ENCODE results near the gene ARHGEF1.
"Not testable (repeated sequence)": the region's sequence is repeated elsewhere in the genome, so short reads cannot be mapped to it uniquely, and the experiment has no call there.

ARHGEF1 gene

DNA sequence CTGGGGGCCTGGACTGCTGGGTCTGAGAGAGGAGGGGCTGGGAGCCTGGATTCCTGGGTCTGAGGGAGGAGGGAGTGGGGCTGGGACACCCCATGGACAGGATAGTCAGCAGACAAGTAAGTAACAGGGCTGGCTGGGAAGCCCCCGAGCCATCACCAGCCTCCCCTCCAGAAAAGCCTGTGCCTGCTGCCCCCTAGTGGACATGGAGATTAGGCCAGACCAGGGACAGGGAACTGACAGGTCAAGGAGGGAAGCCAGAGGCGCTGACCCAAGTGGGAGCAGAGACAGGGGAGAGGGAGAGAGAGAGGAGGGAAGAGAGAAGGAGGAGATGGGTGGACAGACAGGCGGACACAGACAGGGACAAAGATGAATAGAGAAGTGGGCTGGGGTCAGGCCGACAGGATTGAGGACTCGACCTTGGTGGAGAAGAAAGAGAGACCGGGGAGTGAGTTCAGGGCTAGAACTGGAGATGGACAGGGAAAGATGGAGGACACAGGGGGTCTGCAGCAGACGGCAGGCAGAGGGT, 51.9 kb downstream of the ARHGEF1 start:
- peak; percentile 94 for DNase-seq (ENCODE audit: low spot score)
- TF ChIP-seq, protein P1, sequence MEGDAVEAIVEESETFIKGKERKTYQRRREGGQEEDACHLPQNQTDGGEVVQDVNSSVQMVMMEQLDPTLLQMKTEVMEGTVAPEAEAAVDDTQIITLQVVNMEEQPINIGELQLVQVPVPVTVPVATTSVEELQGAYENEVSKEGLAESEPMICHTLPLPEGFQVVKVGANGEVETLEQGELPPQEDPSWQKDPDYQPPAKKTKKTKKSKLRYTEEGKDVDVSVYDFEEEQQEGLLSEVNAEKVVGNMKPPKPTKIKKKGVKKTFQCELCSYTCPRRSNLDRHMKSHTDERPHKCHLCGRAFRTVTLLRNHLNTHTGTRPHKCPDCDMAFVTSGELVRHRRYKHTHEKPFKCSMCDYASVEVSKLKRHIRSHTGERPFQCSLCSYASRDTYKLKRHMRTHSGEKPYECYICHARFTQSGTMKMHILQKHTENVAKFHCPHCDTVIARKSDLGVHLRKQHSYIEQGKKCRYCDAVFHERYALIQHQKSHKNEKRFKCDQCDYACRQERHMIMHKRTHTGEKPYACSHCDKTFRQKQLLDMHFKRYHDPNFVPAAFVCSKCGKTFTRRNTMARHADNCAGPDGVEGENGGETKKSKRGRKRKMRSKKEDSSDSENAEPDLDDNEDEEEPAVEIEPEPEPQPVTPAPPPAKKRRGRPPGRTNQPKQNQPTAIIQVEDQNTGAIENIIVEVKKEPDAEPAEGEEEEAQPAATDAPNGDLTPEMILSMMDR (IDR thresholded peaks at IDR 0.05; ENCODE audit: extremely low read depth, missing control alignments): peak; percentile 82

DNA sequence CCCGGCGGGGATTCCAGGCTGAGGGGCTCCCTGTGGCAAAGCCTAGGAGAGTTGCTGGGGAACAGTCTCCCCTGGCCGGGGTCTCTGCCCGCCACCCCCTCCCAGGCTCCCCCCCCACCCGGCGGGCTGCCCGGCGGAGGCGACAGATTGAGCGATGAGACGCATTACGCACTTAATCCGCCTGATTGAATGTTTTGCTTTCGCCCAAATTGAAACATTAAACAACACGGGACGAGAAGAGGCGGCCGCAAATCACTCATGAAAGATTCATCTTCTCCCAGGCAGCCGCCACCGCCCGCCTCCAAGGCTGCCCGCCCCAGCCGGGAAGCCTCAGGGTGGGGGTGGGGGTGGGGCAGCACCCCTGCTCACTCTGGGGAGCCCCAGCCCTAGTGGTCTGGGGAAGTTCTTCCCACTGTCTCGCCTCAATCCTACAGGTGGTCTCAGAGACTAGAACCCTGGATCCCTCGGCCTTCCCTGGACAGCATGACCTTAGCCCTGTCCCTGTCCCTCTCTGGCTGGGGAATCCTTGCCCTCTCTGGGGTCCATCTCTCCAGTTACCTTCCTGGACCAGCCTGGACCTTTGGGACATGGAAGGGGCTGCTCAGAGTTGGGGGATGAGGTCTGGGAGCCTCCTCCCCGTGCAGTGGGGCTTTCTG, 52.9 kb downstream of the ARHGEF1 start:
- DNase-seq (ENCODE audit: low spot score): no peak

DNA sequence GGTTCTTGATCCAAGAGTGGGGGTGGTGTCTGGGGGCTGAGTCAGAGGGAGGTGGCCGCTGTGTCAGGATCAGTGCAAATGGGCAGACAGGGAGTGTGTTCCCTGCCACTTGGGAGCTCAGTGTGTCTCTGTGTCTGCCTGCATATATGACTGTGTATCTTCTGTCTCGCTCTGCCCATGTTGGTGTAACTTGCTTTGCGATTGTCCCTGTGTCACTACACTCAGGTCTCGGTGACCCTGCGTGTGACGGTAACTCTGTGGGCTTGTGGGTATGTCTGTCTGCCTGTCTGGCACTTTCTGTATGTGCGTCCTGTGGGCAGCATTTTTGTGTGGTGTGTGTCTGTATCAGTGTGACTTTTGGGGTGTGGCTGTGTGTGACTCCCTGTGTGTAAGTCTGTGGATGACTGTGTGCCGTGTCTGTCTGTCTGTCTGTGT, 53.4 kb downstream of the ARHGEF1 start:
- TF ChIP-seq, protein P1 (IDR thresholded peaks at IDR 0.05; ENCODE audit: extremely low read depth, missing control alignments): no peak
- peak; percentile 26 for DNase-seq (ENCODE audit: low spot score)

More for the DNA sequence above, 52.9 kb downstream of the ARHGEF1 start:
- TF ChIP-seq, protein P1 (IDR thresholded peaks at IDR 0.05; ENCODE audit: extremely low read depth, missing control alignments): no peak

DNA sequence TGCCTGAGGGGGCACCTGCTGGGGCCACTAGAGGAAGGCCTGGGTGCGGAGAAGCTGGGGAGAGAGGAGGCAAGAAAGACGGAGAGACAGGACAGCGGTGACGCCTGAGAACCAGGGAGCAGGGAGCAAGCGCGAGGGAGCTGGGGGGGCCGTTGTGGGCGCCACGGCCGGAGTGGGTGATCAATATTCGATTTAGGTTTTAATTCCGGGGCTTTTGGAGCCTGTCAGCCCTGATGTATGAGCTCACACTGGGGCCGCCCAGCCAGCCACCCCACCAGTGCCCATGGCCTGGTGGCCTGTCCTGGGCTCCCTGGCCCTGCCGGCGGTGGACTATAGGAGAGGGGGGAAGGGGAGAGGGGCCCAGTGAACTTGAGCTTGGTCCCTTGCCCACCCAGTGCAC, 54.0 kb downstream of the ARHGEF1 start:
- TF ChIP-seq, protein P1 (IDR thresholded peaks at IDR 0.05; ENCODE audit: extremely low read depth, missing control alignments): no peak
- no peak for DNase-seq (ENCODE audit: low spot score)

DNA sequence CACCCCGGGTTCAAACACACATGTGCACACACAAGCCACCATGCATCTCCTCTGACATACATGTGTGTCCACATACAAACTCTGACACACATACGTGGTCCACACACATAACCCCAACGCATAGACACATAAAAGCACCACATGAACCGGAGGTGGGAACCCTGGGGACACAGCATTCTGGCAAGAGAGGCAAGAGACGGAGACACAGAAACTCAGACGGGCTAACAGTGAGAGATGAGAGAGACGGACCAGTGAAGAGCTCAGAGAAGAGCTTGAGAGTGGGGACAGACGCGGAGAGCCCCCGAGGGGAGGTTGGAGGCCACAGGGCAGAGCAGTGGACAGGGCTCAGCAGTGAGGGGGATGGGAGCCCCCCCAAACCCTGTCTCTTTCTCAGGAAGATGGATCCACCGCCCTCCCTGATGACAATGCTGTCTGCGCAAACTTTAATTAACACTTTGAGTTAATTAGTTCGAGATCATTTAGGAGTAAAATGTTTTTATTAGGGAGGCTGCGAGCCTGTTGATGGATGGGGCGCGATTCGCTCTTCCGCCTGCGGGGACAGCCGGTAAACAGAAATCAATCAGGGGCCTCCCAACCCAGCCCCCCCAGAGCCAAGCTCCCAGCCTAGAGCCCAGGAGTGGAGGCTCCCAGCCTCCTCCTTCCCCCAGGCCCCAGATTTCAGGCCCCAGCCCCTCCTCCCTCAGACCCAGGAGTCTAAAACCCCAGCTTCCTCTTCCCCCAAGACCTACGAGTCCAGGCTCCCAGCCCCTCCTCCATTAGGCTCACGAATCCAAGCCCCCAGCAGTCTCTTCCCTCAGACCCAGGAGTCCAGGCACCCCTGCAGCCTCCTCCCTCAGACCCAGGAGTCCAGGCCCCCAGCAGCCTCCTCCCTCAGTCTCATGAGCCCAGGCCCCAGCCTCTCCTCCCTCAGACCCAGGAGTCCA, 54.8 kb downstream of the ARHGEF1 start:
- DNase-seq (ENCODE audit: low spot score): no peak
- TF ChIP-seq, protein P1 (IDR thresholded peaks at IDR 0.05; ENCODE audit: extremely low read depth, missing control alignments): no peak

DNA sequence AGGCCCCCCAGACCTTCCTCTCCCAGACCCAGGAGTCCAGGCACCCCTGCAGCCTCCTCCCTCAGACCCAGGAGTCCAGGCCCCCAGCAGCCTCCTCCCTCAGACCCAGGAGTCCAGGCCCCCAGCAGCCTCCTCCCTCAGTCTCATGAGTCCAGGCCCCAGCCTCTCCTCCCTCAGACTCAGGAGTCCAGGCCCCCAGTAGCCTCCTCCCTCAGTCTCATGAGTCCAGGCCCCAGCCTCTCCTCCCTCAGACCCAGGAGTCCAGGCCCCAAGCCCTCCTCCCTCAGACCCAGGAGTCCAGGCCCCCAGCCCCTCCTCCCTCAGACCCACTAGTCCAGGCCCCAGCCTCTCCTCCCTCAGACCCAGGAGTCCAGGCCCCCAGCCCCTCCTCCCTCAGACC, 56.2 kb downstream of the ARHGEF1 start:
- DNase-seq (ENCODE audit: low spot score): not testable (repeated sequence)

DNA sequence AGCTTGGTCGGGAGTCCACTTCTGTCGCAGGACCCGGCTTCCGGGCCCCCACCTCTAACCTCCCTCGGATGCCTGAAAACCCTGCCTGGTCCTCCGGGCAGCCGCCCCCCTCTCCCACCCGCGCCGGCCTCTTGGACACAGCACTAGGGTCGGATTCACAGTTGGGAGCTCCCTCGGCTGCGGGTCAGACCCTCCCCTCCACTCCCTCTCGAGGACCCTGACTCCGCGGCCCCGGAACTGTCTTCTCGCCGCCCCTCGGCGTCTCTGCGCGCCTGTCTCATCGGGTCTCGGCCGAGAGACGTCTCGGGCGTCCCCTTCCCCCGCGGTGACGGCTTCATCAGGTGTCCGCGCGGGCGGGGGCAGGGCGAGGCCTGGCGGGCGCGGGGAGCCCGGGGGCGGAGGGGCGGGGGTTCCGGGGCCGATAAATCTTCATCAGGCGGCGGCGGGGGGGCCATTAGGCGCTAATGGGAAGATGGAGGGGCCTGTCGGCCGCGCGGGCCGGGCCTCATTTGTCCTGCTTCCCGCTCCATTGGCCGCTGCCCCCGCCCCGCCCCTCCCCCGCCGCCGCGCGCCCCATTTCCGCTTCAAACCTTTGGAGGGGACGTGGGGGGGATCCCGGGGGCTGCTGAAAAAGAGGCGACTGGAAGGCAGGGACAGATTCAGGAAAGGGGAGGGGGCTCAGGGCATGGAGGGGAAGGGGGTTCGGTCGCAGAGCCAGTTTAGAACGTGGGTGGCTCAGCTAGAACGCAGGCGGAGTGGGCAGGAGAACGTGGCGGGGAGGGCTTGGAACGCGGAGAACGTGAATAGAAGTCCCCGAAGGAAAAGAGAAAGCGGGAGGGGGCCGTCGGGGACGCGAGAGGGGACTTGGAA, 57.1 kb downstream of the ARHGEF1 start:
- TF ChIP-seq, protein P1 (IDR thresholded peaks at IDR 0.05; ENCODE audit: extremely low read depth, missing control alignments): no peak
- peak; percentile 88 for DNase-seq (ENCODE audit: low spot score)
